WTC11 (cell line): Measurements from ENCODE around the gene ZNF732. TPM values are rescaled to one million over a fixed set of nuclear protein-coding genes. Genes with fewer than 3 reads are reported as not detected.
A peak's percentile ranks its signal among the peaks of the same experiment; 100 is the strongest.

Experiments
- ATAC-seq: fragments of 200-7000 bp; cut with Tn5 transposase; 2 replicates; pipeline ENCODE4 v1.10.0; 2021; ENCODE audit warnings: mild to moderate bottlenecking, moderate library complexity
- CTCF ChIA-PET: fragments of 300-600 bp; sonication (Branson Sonifier 250); formaldehyde crosslinking; loops from one replicate; lab custom pipeline; 2021; ENCODE audit warnings: antibody characterized with exemption; lab: Charles Lee
- POLR2A ChIA-PET: fragments of 350-600 bp; sonication (Branson Sonifier 250); formaldehyde crosslinking; loops from one replicate; lab custom pipeline; 2021; ENCODE audit warnings: antibody characterized with exemption; lab: Charles Lee
- DNase-seq: peaks from one replicate; pipeline ENCODE4 v3.0.0; 2021; ENCODE audit warnings: low spot score
- H3K27ac Mint-ChIP-seq: 2 replicates; pipeline ENCODE4 v1.8.0; 2021; ENCODE audit warnings: mixed read lengths
- H3K27me3 Mint-ChIP-seq: 2 replicates; pipeline ENCODE4 v1.8.0; 2021; ENCODE audit warnings: low read depth, mild to moderate bottlenecking, moderate library complexity, mixed read lengths
- H3K36me3 Mint-ChIP-seq: 2 replicates; pipeline ENCODE4 v1.8.0; 2021; ENCODE audit warnings: mixed read lengths
- H3K4me1 Mint-ChIP-seq: 2 replicates; pipeline ENCODE4 v1.8.0; 2022; ENCODE audit warnings: mixed read lengths
- H3K4me3 Mint-ChIP-seq: 2 replicates; pipeline ENCODE4 v1.8.0; 2021; ENCODE audit warnings: mild to moderate bottlenecking, moderate library complexity, mixed read lengths
- H3K9me3 Mint-ChIP-seq: 2 replicates; pipeline ENCODE4 v1.8.0; 2021; ENCODE audit warnings: mixed read lengths
- ERG ChIP-seq: fragments of 250-450 bp; sonication (Bioruptor Pico); IDR thresholded peaks from 2 replicates; pipeline ENCODE4 v1.8.0; 2021; ENCODE audit warnings: mild to moderate bottlenecking
- ESRRA ChIP-seq: sonication (generic); formaldehyde crosslinking; IDR thresholded peaks from 2 replicates; pipeline ENCODE4 v1.8.1; 2022; ENCODE audit warnings: mild to moderate bottlenecking, missing genetic modification reagents, borderline replicate concordance
- FOXK1 ChIP-seq: sonication (generic); formaldehyde crosslinking; IDR thresholded peaks from 2 replicates; pipeline ENCODE4 v1.8.0; 2022; ENCODE audit warnings: mild to moderate bottlenecking, moderate library complexity, missing genetic modification reagents
- FOXP1 ChIP-seq: sonication (generic); formaldehyde crosslinking; IDR thresholded peaks from 2 replicates; pipeline ENCODE4 v1.8.0; 2022; ENCODE audit warnings: missing genetic modification reagents, mild to moderate bottlenecking, moderate library complexity, borderline replicate concordance
- MXD4 ChIP-seq: fragments of 250-450 bp; sonication (Bioruptor Pico); IDR thresholded peaks from 2 replicates; pipeline ENCODE4 v1.8.0; 2021; ENCODE audit warnings: mild to moderate bottlenecking, moderate library complexity, borderline replicate concordance
- MYBL2 ChIP-seq: sonication (generic); formaldehyde crosslinking; IDR thresholded peaks from 2 replicates; pipeline ENCODE4 v1.8.1; 2023; ENCODE audit warnings: mild to moderate bottlenecking, moderate library complexity, missing genetic modification reagents
- NFE2L1 ChIP-seq: sonication (generic); formaldehyde crosslinking; IDR thresholded peaks from 2 replicates; pipeline ENCODE4 v1.8.1; 2023; ENCODE audit warnings: missing genetic modification reagents
- NFYB ChIP-seq: sonication (generic); formaldehyde crosslinking; conservative IDR thresholded peaks from 2 replicates; pipeline ENCODE4 v1.8.0; 2022; ENCODE audit warnings: low read depth, missing genetic modification reagents
- RELA ChIP-seq: sonication (generic); formaldehyde crosslinking; IDR thresholded peaks from 2 replicates; pipeline ENCODE4 v1.8.1; 2022; ENCODE audit warnings: missing genetic modification reagents, mild to moderate bottlenecking, borderline replicate concordance
- SP1 ChIP-seq: sonication (generic); formaldehyde crosslinking; conservative IDR thresholded peaks from 2 replicates; pipeline ENCODE4 v1.8.1; 2022; ENCODE audit warnings: missing genetic modification reagents
- STAT6 ChIP-seq: sonication (generic); formaldehyde crosslinking; conservative IDR thresholded peaks from 2 replicates; pipeline ENCODE4 v1.8.1; 2023; ENCODE audit warnings: mild to moderate bottlenecking, low read depth, missing genetic modification reagents, moderate library complexity
- TEAD1 ChIP-seq: sonication (generic); formaldehyde crosslinking; IDR thresholded peaks from 2 replicates; pipeline ENCODE4 v1.8.0; 2022; ENCODE audit warnings: mild to moderate bottlenecking, missing genetic modification reagents
- ZBTB21 ChIP-seq: sonication (generic); formaldehyde crosslinking; IDR thresholded peaks from 2 replicates; pipeline ENCODE4 v1.8.1; 2023; ENCODE audit warnings: mild to moderate bottlenecking, missing genetic modification reagents, borderline replicate concordance
- ZBTB43 ChIP-seq: sonication (generic); formaldehyde crosslinking; IDR thresholded peaks from 2 replicates; pipeline ENCODE4 v1.8.1; 2023; ENCODE audit warnings: mild to moderate bottlenecking, missing genetic modification reagents
- ZNF138 ChIP-seq: sonication (generic); formaldehyde crosslinking; conservative IDR thresholded peaks from 2 replicates; pipeline ENCODE4 v1.8.1; 2022; ENCODE audit warnings: mild to moderate bottlenecking, moderate library complexity, missing genetic modification reagents
- ZNF263 ChIP-seq: sonication (generic); formaldehyde crosslinking; IDR thresholded peaks from 2 replicates; pipeline ENCODE4 v1.8.1; 2022; ENCODE audit warnings: low read depth, mild to moderate bottlenecking, moderate library complexity, missing genetic modification reagents
- ZNF423 ChIP-seq: fragments of 250-450 bp; sonication (Bioruptor Pico); IDR thresholded peaks from 2 replicates; pipeline ENCODE4 v2.1.2; 2022; ENCODE audit warnings: mild to moderate bottlenecking, moderate library complexity
- total RNA-seq: library from RNA; stranded (reverse); gene quantifications from 3 replicates; pipeline ENCODE4 v1.2.3, GENCODE V29; 2021
- TF ChIP-seq, protein P1 (sequence below): sonication (generic); formaldehyde crosslinking; IDR thresholded peaks from 2 replicates; pipeline ENCODE4 v1.8.1; 2023; ENCODE audit warnings: mild to moderate bottlenecking, moderate library complexity, missing genetic modification reagents
- TF ChIP-seq, protein P2 (sequence below): sonication (generic); formaldehyde crosslinking; IDR thresholded peaks from 2 replicates; pipeline ENCODE4 v1.8.1; 2022; ENCODE audit warnings: mild to moderate bottlenecking, moderate library complexity, missing genetic modification reagents
- TF ChIP-seq, protein P3 (sequence below): sonication (generic); formaldehyde crosslinking; IDR thresholded peaks from 2 replicates; pipeline ENCODE4 v1.8.1; 2022; ENCODE audit warnings: low read depth, missing genetic modification reagents, borderline replicate concordance
- TF ChIP-seq, protein P4 (sequence below): sonication (generic); formaldehyde crosslinking; IDR thresholded peaks from 2 replicates; pipeline ENCODE4 v1.8.0; 2022; ENCODE audit warnings: mild to moderate bottlenecking, missing genetic modification reagents
- TF ChIP-seq, protein P5 (sequence below): sonication (generic); formaldehyde crosslinking; IDR thresholded peaks from 2 replicates; pipeline ENCODE4 v1.8.0; 2022; ENCODE audit warnings: mild to moderate bottlenecking, missing genetic modification reagents
- TF ChIP-seq, protein P6 (sequence below): sonication (generic); formaldehyde crosslinking; IDR thresholded peaks from 2 replicates; pipeline ENCODE4 v1.8.0; 2022; ENCODE audit warnings: mild to moderate bottlenecking, missing genetic modification reagents

Gene ZNF732
- total RNA-seq, 1 experiment from 2014 or later: 33.8 TPM

DNA sequence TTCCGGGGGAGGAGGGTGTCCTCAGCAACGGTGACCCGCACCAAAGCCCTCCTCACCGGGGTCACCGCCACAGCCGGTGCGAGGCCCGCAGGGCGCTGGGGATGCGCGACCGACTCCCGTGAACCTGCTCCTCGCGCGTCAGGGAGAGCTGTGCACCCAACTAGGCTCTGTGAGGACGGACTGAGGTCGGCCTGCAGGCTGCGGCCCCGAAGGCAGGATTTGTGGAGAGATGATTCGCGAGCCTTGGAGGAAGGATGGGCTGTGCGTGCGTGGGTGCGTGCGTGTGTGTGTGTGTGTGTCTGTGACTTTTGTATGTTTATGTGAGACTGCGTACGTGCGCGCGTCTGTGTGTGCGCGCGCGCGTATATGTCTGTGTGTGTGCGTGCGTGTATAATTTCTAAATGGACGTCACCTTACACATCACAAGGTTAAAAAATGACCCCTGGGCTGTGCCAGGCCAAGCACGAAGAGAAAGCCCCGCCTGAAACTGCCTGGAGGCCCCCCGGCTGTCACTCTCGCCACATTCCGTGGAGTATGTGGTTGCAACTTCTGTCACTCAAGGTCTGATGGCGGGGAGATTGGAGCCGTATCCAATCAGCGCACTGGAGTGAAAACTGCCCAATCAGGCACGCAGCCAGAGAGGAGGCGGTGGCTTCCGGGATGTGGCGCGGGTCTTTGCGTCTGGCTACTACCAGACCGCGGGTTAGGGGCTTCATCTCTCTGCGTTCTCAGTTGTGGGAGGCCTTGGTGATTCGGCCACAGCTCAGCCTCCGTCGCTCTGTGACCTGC lies 32.1 kb upstream of the ZNF732 start, which contains the start of gene ZNF141:
ZNF141 (plus strand) TSS at position 672 of the 789 bp plus-strand sequence. CDS start 170 bp downstream, outside the sequence.
- DNase-seq (peak; percentile 95), ATAC-seq (peak; percentile 92)
- ChIA-PET CTCF (interaction anchor here (1.8 kb wide), 1 partner anchor 32 kb away, joined by 4 read pairs; the partner anchor contains the start of gene ZNF732), POLR2A (interaction anchor here (0.5 to 1.5 kb wide), 5 partner anchors 14 to 214 kb away, joined by 3 to 7 read pairs (median 6); partner anchors contain the start of gene ZNF732)
- H3K4me3 Mint-ChIP-seq: peak within 1 kb of the TSS; percentile 99
- H3K27me3 Mint-ChIP-seq: peaks cover 16% of the 10 kb centered on the region; the same call in 1 of the 2 replicates
- H3K27ac Mint-ChIP-seq: peak within 1 kb of the TSS; percentile 98
- H3K9me3 Mint-ChIP-seq: peaks cover 4% of the 10 kb centered on the region; the same call in 1 of the 2 replicates
- TF ChIP-seq ZNF423 (CRISPR knock-in tag) (peak; percentile 83; the same call in 1 of the 2 replicates), SP1 (CRISPR knock-in tag) (peak; percentile 47), MXD4 (CRISPR knock-in tag) (no peak), TEAD1 (CRISPR knock-in tag) (peak; percentile 47; the same call in 1 of the 2 replicates), MYBL2 (CRISPR knock-in tag) (peak; percentile 70; the same call in 1 of the 2 replicates), STAT6 (CRISPR knock-in tag) (0 out of 2 replicates have a peak, but pooled peaks have one; percentile 44), NFE2L1 (CRISPR knock-in tag) (0 out of 2 replicates have a peak, but pooled peaks have one; percentile 80), FOXP1 (CRISPR knock-in tag) (peak; percentile 78), RELA (CRISPR knock-in tag) (no peak), ZBTB43 (CRISPR knock-in tag) (peak; percentile 87), ESRRA (CRISPR knock-in tag) (0 out of 2 replicates have a peak, but pooled peaks have one; percentile 31), FOXK1 (CRISPR knock-in tag) (peak; percentile 80), ERG (no peak), ZBTB21 (CRISPR knock-in tag) (0 out of 2 replicates have a peak, but pooled peaks have one; percentile 13), NFYB (peak; percentile 96), ZNF263 (no peak), ZNF138 (CRISPR knock-in tag) (0 out of 2 replicates have a peak, but pooled peaks have one; percentile 67)
- TF ChIP-seq, protein P1, sequence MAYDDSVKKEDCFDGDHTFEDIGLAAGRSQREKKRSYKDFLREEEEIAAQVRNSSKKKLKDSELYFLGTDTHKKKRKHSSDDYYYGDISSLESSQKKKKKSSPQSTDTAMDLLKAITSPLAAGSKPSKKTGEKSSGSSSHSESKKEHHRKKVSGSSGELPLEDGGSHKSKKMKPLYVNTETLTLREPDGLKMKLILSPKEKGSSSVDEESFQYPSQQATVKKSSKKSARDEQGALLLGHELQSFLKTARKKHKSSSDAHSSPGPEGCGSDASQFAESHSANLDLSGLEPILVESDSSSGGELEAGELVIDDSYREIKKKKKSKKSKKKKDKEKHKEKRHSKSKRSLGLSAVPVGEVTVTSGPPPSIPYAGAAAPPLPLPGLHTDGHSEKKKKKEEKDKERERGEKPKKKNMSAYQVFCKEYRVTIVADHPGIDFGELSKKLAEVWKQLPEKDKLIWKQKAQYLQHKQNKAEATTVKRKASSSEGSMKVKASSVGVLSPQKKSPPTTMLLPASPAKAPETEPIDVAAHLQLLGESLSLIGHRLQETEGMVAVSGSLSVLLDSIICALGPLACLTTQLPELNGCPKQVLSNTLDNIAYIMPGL (CRISPR knock-in tag): peak; percentile 41; the same call in 1 of the 2 replicates
- TF ChIP-seq, protein P2, sequence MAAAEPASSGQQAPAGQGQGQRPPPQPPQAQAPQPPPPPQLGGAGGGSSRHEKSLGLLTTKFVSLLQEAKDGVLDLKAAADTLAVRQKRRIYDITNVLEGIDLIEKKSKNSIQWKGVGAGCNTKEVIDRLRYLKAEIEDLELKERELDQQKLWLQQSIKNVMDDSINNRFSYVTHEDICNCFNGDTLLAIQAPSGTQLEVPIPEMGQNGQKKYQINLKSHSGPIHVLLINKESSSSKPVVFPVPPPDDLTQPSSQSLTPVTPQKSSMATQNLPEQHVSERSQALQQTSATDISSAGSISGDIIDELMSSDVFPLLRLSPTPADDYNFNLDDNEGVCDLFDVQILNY (CRISPR knock-in tag): peak; percentile 76; the same call in 1 of the 2 replicates
- TF ChIP-seq, protein P3, sequence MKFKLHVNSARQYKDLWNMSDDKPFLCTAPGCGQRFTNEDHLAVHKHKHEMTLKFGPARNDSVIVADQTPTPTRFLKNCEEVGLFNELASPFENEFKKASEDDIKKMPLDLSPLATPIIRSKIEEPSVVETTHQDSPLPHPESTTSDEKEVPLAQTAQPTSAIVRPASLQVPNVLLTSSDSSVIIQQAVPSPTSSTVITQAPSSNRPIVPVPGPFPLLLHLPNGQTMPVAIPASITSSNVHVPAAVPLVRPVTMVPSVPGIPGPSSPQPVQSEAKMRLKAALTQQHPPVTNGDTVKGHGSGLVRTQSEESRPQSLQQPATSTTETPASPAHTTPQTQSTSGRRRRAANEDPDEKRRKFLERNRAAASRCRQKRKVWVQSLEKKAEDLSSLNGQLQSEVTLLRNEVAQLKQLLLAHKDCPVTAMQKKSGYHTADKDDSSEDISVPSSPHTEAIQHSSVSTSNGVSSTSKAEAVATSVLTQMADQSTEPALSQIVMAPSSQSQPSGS (CRISPR knock-in tag): 0 out of 2 replicates have a peak, but pooled peaks have one; percentile 28
- TF ChIP-seq, protein P4, sequence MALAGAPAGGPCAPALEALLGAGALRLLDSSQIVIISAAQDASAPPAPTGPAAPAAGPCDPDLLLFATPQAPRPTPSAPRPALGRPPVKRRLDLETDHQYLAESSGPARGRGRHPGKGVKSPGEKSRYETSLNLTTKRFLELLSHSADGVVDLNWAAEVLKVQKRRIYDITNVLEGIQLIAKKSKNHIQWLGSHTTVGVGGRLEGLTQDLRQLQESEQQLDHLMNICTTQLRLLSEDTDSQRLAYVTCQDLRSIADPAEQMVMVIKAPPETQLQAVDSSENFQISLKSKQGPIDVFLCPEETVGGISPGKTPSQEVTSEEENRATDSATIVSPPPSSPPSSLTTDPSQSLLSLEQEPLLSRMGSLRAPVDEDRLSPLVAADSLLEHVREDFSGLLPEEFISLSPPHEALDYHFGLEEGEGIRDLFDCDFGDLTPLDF (CRISPR knock-in tag): no peak
- TF ChIP-seq, protein P5, sequence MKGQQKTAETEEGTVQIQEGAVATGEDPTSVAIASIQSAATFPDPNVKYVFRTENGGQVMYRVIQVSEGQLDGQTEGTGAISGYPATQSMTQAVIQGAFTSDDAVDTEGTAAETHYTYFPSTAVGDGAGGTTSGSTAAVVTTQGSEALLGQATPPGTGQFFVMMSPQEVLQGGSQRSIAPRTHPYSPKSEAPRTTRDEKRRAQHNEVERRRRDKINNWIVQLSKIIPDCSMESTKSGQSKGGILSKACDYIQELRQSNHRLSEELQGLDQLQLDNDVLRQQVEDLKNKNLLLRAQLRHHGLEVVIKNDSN (CRISPR knock-in tag): 0 out of 2 replicates have a peak, but pooled peaks have one; percentile 15
- TF ChIP-seq, protein P6, sequence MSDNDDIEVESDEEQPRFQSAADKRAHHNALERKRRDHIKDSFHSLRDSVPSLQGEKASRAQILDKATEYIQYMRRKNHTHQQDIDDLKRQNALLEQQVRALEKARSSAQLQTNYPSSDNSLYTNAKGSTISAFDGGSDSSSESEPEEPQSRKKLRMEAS (CRISPR knock-in tag): peak; percentile 24; the same call in 1 of the 2 replicates
- H3K4me1 Mint-ChIP-seq: peaks cover 37% of the 10 kb centered on the region
- peaks cover 14% of the 10 kb centered on the region for H3K36me3 Mint-ChIP-seq
